Measurements from ENCODE around the gene MED23. TPM values are rescaled to one million over a fixed set of nuclear protein-coding genes. Genes with fewer than 3 reads are reported as not detected.

MED23 gene
- total and polyA plus RNA-seq, 9 of the 15 experiments (the other 6 are each of a cell fraction or from before 2014, with no cell fraction given) = 13.7 to 61.2 (median 27.2) TPM

DNA sequence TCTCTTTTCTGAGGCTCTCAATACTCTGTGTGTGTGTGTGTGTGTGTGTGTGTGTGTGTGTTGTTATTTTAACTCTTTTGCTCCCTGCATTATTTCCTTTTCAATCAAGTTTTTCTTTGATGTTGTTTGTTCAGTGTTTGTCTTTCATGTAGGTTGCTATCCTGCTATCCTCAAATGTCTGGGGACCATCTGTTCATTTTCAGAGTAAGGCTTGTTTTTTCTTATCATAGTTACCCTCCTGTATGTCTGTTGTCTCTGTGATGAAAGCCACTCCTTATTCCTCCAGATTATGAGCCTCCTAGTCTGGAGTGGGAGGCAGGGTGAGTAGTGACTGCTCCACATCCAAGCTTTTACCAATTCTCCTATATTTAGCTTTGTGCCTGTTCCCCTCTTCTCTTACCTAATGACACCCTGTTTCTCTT is 18.2 kb upstream of the MED23 start (continued):
- TF ChIP-seq, protein P1, sequence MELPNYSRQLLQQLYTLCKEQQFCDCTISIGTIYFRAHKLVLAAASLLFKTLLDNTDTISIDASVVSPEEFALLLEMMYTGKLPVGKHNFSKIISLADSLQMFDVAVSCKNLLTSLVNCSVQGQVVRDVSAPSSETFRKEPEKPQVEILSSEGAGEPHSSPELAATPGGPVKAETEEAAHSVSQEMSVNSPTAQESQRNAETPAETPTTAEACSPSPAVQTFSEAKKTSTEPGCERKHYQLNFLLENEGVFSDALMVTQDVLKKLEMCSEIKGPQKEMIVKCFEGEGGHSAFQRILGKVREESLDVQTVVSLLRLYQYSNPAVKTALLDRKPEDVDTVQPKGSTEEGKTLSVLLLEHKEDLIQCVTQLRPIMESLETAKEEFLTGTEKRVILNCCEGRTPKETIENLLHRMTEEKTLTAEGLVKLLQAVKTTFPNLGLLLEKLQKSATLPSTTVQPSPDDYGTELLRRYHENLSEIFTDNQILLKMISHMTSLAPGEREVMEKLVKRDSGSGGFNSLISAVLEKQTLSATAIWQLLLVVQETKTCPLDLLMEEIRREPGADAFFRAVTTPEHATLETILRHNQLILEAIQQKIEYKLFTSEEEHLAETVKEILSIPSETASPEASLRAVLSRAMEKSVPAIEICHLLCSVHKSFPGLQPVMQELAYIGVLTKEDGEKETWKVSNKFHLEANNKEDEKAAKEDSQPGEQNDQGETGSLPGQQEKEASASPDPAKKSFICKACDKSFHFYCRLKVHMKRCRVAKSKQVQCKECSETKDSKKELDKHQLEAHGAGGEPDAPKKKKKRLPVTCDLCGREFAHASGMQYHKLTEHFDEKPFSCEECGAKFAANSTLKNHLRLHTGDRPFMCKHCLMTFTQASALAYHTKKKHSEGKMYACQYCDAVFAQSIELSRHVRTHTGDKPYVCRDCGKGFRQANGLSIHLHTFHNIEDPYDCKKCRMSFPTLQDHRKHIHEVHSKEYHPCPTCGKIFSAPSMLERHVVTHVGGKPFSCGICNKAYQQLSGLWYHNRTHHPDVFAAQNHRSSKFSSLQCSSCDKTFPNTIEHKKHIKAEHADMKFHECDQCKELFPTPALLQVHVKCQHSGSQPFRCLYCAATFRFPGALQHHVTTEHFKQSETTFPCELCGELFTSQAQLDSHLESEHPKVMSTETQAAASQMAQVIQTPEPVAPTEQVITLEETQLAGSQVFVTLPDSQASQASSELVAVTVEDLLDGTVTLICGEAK (IDR thresholded peaks at IDR 0.05) = peak; percentile 68
- TF ChIP-seq, protein P1 (CRISPR knock-in tag; IDR thresholded peaks at IDR 0.05) = no peak
- TF ChIP-seq, protein P2, sequence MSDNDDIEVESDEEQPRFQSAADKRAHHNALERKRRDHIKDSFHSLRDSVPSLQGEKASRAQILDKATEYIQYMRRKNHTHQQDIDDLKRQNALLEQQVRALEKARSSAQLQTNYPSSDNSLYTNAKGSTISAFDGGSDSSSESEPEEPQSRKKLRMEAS (CRISPR knock-in tag; IDR thresholded peaks at IDR 0.05) = no peak
- TF ChIP-seq, protein P3, sequence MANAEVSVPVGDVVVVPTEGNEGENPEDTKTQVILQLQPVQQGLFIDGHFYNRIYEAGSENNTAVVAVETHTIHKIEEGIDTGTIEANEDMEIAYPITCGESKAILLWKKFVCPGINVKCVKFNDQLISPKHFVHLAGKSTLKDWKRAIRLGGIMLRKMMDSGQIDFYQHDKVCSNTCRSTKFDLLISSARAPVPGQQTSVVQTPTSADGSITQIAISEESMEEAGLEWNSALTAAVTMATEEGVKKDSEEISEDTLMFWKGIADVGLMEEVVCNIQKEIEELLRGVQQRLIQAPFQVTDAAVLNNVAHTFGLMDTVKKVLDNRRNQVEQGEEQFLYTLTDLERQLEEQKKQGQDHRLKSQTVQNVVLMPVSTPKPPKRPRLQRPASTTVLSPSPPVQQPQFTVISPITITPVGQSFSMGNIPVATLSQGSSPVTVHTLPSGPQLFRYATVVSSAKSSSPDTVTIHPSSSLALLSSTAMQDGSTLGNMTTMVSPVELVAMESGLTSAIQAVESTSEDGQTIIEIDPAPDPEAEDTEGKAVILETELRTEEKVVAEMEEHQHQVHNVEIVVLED (CRISPR knock-in tag; IDR thresholded peaks at IDR 0.05) = no peak
- TF ChIP-seq YY1 (IDR thresholded peaks at IDR 0.05; ENCODE audit: borderline replicate concordance in 1 of 3, control insufficient read depth in 1 of 3, extremely low read depth in 1 of 3, insufficient read depth in 3 of 3, insufficient read length in 1 of 3, insufficient replicate concordance in 2 of 3, low read depth in 1 of 3, low read length in 2 of 3) = no peak
- TF ChIP-seq, protein P4, sequence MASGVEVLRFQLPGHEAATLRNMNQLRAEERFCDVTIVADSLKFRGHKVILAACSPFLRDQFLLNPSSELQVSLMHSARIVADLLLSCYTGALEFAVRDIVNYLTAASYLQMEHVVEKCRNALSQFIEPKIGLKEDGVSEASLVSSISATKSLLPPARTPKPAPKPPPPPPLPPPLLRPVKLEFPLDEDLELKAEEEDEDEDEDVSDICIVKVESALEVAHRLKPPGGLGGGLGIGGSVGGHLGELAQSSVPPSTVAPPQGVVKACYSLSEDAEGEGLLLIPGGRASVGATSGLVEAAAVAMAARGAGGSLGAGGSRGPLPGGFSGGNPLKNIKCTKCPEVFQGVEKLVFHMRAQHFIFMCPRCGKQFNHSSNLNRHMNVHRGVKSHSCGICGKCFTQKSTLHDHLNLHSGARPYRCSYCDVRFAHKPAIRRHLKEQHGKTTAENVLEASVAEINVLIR (CRISPR knock-in tag; IDR thresholded peaks at IDR 0.05) = no peak
- no peak for TF ChIP-seq SAFB (IDR thresholded peaks at IDR 0.05; ENCODE audit: borderline replicate concordance, low read depth, low read length)
- no peak for TF ChIP-seq ZSCAN32 (CRISPR knock-in tag; IDR thresholded peaks at IDR 0.05)
- TF ChIP-seq SRF (CRISPR knock-in tag; IDR thresholded peaks at IDR 0.05) = no peak
- TF ChIP-seq TCF7 (IDR thresholded peaks at IDR 0.05; ENCODE audit: borderline replicate concordance) = peak; percentile 32; the same call in 1 of the 2 replicates
- no peak for TF ChIP-seq HDAC8 (tag; IDR thresholded peaks at IDR 0.05)
- TF ChIP-seq ZNF12 (CRISPR knock-in tag; IDR thresholded peaks at IDR 0.05) = no peak
- TF ChIP-seq CHD4 (IDR thresholded peaks at IDR 0.05; ENCODE audit: insufficient read depth, insufficient replicate concordance, low read depth, low read length, poor library complexity, severe bottlenecking) = no peak
- TF ChIP-seq NFXL1 (CRISPR knock-in tag; IDR thresholded peaks at IDR 0.05) = no peak
- TF ChIP-seq MAFK (IDR thresholded peaks at IDR 0.05; ENCODE audit: low read length) = no peak
- TF ChIP-seq ZNF311 (CRISPR knock-in tag; IDR thresholded peaks at IDR 0.05) = no peak
